HepG2 (cell line): ENCODE measurements around the gene TOM1L2. TPM values are rescaled to one million over a fixed set of nuclear protein-coding genes. Genes with fewer than 3 reads are reported as not detected.

ENCODE experiments used
- ATRX ChIP-seq: sonication (generic); formaldehyde crosslinking; IDR thresholded peaks from 2 replicates; pipeline ENCODE4 v1.4.0; 2020; ENCODE audit warnings: missing genetic modification reagents, borderline replicate concordance
- EZH2 ChIP-seq: conservative IDR thresholded peaks from 2 replicates; pipeline ENCODE4 v1.6.1; 2012; ENCODE audit warnings: mild to moderate bottlenecking, low read depth, low read length, moderate library complexity
- FOXC1 ChIP-seq: sonication (generic); formaldehyde crosslinking; IDR thresholded peaks from 2 replicates; pipeline ENCODE4 v1.8.0; 2022; ENCODE audit warnings: mild to moderate bottlenecking, missing genetic modification reagents, borderline replicate concordance
- MXD4 ChIP-seq: IDR thresholded peaks from 2 replicates; pipeline ENCODE4 v1.6.1; 2016; ENCODE audit warnings: mild to moderate bottlenecking, missing biosample characterization, missing genetic modification reagents
- PAWR ChIP-seq: sonication (generic); formaldehyde crosslinking; IDR thresholded peaks from 2 replicates; pipeline ENCODE4 v1.4.0; 2020; ENCODE audit warnings: missing genetic modification reagents, mild to moderate bottlenecking, borderline replicate concordance
- RBM22 ChIP-seq: fragments of 200-400 bp; formaldehyde crosslinking; optimal IDR thresholded peaks from 2 replicates; pipeline ENCODE3; 2017; ENCODE audit warnings: mild to moderate bottlenecking, low read length, moderate library complexity
- RORA ChIP-seq: sonication (generic); formaldehyde crosslinking; IDR thresholded peaks from 2 replicates; pipeline ENCODE4 v1.5.0; 2020; ENCODE audit warnings: mild to moderate bottlenecking, missing genetic modification reagents, moderate library complexity
- SKIL ChIP-seq: sonication (generic); formaldehyde crosslinking; IDR thresholded peaks from 2 replicates; pipeline ENCODE4 v1.8.0; 2022; ENCODE audit warnings: missing genetic modification reagents, mild to moderate bottlenecking, moderate library complexity, borderline replicate concordance
- TBX3 ChIP-seq: fragments of 450-650 bp; IDR thresholded peaks from 2 replicates; pipeline ENCODE4 v1.6.1; 2017; ENCODE audit warnings: antibody characterized with exemption, mild to moderate bottlenecking, inconsistent platforms, borderline replicate concordance
- TCF7 ChIP-seq: sonication (generic); IDR thresholded peaks from 2 replicates; pipeline ENCODE4 v1.6.1; 2016; ENCODE audit warnings: antibody characterized with exemption, low read depth
- TEAD2 ChIP-seq: sonication (generic); formaldehyde crosslinking; IDR thresholded peaks from 2 replicates; pipeline ENCODE4 v1.9.0; 2021; ENCODE audit warnings: missing genetic modification reagents
- TRAFD1 ChIP-seq: sonication (generic); formaldehyde crosslinking; IDR thresholded peaks from 2 replicates; pipeline ENCODE4 v1.5.1; 2020; ENCODE audit warnings: missing genetic modification reagents, mild to moderate bottlenecking, borderline replicate concordance
- XBP1 ChIP-seq: sonication (generic); formaldehyde crosslinking; IDR thresholded peaks from 2 replicates; pipeline ENCODE4 v1.5.0; 2020; ENCODE audit warnings: missing genetic modification reagents
- ZFYVE20 ChIP-seq: sonication (generic); formaldehyde crosslinking; IDR thresholded peaks from 2 replicates; pipeline ENCODE4 v1.8.0; 2023; ENCODE audit warnings: low read depth, mild to moderate bottlenecking, moderate library complexity, missing genetic modification reagents, borderline replicate concordance
- ZNF20 ChIP-seq: sonication (generic); formaldehyde crosslinking; IDR thresholded peaks from 2 replicates; pipeline ENCODE4 v1.4.0; 2020; ENCODE audit warnings: mild to moderate bottlenecking, moderate library complexity, missing genetic modification reagents
- ZNF205 ChIP-seq: IDR thresholded peaks from 2 replicates; pipeline ENCODE4 v1.6.1; 2018; ENCODE audit warnings: missing biosample characterization, missing genetic modification reagents
- ZNF264 ChIP-seq: sonication (generic); formaldehyde crosslinking; IDR thresholded peaks from 2 replicates; pipeline ENCODE4 v1.4.0; 2020; ENCODE audit warnings: missing genetic modification reagents
- ZNF280B ChIP-seq: sonication (generic); formaldehyde crosslinking; IDR thresholded peaks from 2 replicates; pipeline ENCODE4 v1.5.0; 2020; ENCODE audit warnings: missing genetic modification reagents, mild to moderate bottlenecking, borderline replicate concordance
- ZNF3 ChIP-seq: IDR thresholded peaks from 2 replicates; pipeline ENCODE4 v1.7.0; 2017; ENCODE audit warnings: inconsistent platforms
- ZSCAN9 ChIP-seq: IDR thresholded peaks from 2 replicates; pipeline ENCODE4 v1.6.1; 2016; ENCODE audit warnings: borderline replicate concordance
- polyA plus RNA-seq, 8 experiments: library from polyadenylated mRNA; depleted of rRNA in 3 of 8; stranded (reverse) in 7 of 8; unstranded in 1 of 8; fragments of >200 nt; fragmentation: Illumina TruSeq in 4 of 8; extraction: Trizol in 4 of 8; gene quantifications; 2 replicates each; pipeline versions ENCODE4 v1.2.1 to v1.2.3, GENCODE V29; 2011 to 2016; ENCODE audit warnings: low read depth in 4 of 8, missing spikeins in 1 of 8, mixed read lengths in 1 of 8; ENCODE audit not compliant: insufficient read depth in 1 of 8
- total RNA-seq, 5 experiments: library from RNA; depleted of rRNA; stranded (reverse); fragments of >200 nt; fragmentation: Illumina TruSeq; extraction: Trizol; gene quantifications; 2 replicates each; pipeline ENCODE4 v1.2.3, GENCODE V29; 2016; ENCODE audit warnings: low read depth in 1 of 5
- TF ChIP-seq, protein P1 (sequence below): sonication (generic); formaldehyde crosslinking; IDR thresholded peaks from 2 replicates; pipeline ENCODE4 v1.4.0; 2020; ENCODE audit warnings: mild to moderate bottlenecking, missing genetic modification reagents
- TF ChIP-seq, protein P2 (sequence below): fragments of 450-650 bp; IDR thresholded peaks from 2 replicates; pipeline ENCODE4 v1.6.1; 2017
- TF ChIP-seq, protein P3 (sequence below): sonication (generic); formaldehyde crosslinking; IDR thresholded peaks from 2 replicates; pipeline ENCODE4 v1.5.0; 2020; ENCODE audit warnings: missing genetic modification reagents

The TOM1L2 gene
- total and polyA plus RNA-seq, 2 of the 13 experiments (the other 11 are each of a cell fraction or from before 2014, with no cell fraction given) = 4.7 to 7.4 TPM

- TF ChIP-seq ATRX (no peak), ZNF205 (no peak), ZNF264 (CRISPR knock-in tag) (no peak), EZH2 (no peak), TCF7 (no peak), TRAFD1 (CRISPR knock-in tag) (no peak), ZNF20 (CRISPR knock-in tag) (no peak), ZFYVE20 (CRISPR knock-in tag) (no peak), ZSCAN9 (CRISPR knock-in tag) (no peak), TBX3 (0 out of 2 replicates have a peak, but pooled peaks have one; percentile 9), FOXC1 (CRISPR knock-in tag) (no peak), PAWR (no peak), XBP1 (CRISPR knock-in tag) (no peak), TEAD2 (CRISPR knock-in tag) (no peak), ZNF3 (CRISPR knock-in tag) (no peak), RBM22 (peak; percentile 72), MXD4 (CRISPR knock-in tag) (no peak), RORA (CRISPR knock-in tag) (no peak), SKIL (CRISPR knock-in tag) (peak; percentile 85), ZNF280B (CRISPR knock-in tag) (no peak)
- TF ChIP-seq, protein P1, sequence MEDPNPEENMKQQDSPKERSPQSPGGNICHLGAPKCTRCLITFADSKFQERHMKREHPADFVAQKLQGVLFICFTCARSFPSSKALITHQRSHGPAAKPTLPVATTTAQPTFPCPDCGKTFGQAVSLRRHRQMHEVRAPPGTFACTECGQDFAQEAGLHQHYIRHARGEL (CRISPR knock-in tag) = no peak
- TF ChIP-seq, protein P2, sequence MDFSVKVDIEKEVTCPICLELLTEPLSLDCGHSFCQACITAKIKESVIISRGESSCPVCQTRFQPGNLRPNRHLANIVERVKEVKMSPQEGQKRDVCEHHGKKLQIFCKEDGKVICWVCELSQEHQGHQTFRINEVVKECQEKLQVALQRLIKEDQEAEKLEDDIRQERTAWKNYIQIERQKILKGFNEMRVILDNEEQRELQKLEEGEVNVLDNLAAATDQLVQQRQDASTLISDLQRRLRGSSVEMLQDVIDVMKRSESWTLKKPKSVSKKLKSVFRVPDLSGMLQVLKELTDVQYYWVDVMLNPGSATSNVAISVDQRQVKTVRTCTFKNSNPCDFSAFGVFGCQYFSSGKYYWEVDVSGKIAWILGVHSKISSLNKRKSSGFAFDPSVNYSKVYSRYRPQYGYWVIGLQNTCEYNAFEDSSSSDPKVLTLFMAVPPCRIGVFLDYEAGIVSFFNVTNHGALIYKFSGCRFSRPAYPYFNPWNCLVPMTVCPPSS = no peak
- TF ChIP-seq, protein P3, sequence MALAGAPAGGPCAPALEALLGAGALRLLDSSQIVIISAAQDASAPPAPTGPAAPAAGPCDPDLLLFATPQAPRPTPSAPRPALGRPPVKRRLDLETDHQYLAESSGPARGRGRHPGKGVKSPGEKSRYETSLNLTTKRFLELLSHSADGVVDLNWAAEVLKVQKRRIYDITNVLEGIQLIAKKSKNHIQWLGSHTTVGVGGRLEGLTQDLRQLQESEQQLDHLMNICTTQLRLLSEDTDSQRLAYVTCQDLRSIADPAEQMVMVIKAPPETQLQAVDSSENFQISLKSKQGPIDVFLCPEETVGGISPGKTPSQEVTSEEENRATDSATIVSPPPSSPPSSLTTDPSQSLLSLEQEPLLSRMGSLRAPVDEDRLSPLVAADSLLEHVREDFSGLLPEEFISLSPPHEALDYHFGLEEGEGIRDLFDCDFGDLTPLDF = no peak
Measured at GRCh38 chr17:17823433-17824118, 148.6 kb downstream of the TOM1L2 start (continued).
